Measurements from ENCODE around the gene PPP1R17. TPM values are rescaled to one million over a fixed set of nuclear protein-coding genes. Genes with fewer than 3 reads are reported as not detected.

PPP1R17 gene
- total RNA-seq, 1 experiment from 2014 or later: not detected

DNA sequence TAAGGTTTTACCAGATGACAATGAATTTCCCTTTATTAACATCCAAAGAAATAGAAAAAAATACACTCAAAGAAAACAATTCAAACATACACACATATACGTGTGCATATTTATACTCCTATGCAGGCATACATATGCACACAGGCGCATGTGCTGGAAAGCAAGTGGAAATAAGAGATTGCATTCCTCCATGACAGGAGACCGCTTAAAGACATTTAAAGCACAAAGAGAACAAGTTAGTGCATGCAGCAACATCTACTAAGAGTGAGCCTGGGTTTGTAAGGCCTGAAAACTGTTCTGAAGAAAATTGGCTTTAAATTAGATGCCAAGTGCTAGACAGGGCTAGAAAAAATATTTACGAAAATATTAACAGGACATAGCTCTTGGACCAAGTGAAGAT, 40.1 kb upstream of the PPP1R17 start (continued):
- TF ChIP-seq, protein P1, sequence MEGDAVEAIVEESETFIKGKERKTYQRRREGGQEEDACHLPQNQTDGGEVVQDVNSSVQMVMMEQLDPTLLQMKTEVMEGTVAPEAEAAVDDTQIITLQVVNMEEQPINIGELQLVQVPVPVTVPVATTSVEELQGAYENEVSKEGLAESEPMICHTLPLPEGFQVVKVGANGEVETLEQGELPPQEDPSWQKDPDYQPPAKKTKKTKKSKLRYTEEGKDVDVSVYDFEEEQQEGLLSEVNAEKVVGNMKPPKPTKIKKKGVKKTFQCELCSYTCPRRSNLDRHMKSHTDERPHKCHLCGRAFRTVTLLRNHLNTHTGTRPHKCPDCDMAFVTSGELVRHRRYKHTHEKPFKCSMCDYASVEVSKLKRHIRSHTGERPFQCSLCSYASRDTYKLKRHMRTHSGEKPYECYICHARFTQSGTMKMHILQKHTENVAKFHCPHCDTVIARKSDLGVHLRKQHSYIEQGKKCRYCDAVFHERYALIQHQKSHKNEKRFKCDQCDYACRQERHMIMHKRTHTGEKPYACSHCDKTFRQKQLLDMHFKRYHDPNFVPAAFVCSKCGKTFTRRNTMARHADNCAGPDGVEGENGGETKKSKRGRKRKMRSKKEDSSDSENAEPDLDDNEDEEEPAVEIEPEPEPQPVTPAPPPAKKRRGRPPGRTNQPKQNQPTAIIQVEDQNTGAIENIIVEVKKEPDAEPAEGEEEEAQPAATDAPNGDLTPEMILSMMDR (IDR thresholded peaks at IDR 0.05 in 2 of 3, conservative IDR thresholded peaks at IDR 0.05 in 1 of 3; ENCODE audit: borderline replicate concordance in 1 of 3, insufficient read depth in 1 of 3, low read depth in 2 of 3, low read length in 2 of 3): no peak

DNA sequence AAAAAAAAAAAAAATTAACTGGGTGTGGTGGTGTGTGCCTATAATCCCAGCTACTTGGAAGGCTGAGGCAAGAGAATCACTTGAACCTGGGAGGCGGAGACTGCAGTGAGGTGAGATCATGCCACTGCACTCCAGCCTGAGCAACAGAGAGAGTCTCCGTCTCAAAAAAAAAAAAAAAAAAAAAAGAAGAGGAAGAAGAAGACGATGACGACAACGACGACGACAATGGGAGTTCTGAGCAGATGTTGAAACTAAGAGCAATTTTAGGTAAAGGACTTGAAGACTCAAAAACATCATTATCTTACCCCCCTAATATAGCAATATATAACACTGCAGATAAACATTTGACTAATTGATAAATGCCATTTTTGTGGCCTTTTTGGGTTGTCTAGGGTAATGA, 39.5 kb upstream of the PPP1R17 start:
- no peak overlapping the region for H3K4me3 ChIP-seq (replicated peaks in 1 of 2; ENCODE audit: low read depth in 1 of 2, low read length in 2 of 2)
- no peak overlapping the region for H3K9ac ChIP-seq (ENCODE audit: low read length)
- H3K27me3 ChIP-seq (ENCODE audit: insufficient read depth, low read length): peaks cover 30% of the 10 kb centered on the region; the same call in 1 of the 2 replicates
- no peaks in the 10 kb centered on the region for H3K36me3 ChIP-seq (ENCODE audit: control insufficient read depth in 1 of 2, insufficient read depth in 2 of 2, low read length in 2 of 2)
- no peak overlapping the region for H3K27ac ChIP-seq (ENCODE audit: low read depth, low read length)
- H3K9me2 ChIP-seq (ENCODE audit: insufficient read depth): no peaks in the 10 kb centered on the region
- H3K79me2 ChIP-seq (ENCODE audit: insufficient read depth, low read length): no peaks in the 10 kb centered on the region
- H2AFZ ChIP-seq (ENCODE audit: low read depth, low read length, poor library complexity, severe bottlenecking): no peak overlapping the region
- no peak for TF ChIP-seq SP1 (IDR thresholded peaks at IDR 0.05; ENCODE audit: low read depth)
- TF ChIP-seq ZNF274 (IDR thresholded peaks at IDR 0.05; ENCODE audit: low read depth, low read length): no peak
- TF ChIP-seq POLR2AphosphoS5 (IDR thresholded peaks at IDR 0.05; ENCODE audit: low read depth, low read length): no peak
- TF ChIP-seq ELF1 (IDR thresholded peaks at IDR 0.05; ENCODE audit: borderline replicate concordance, low read depth): no peak
- no peak for TF ChIP-seq MAX (IDR thresholded peaks at IDR 0.05)
- TF ChIP-seq EZH2 (IDR thresholded peaks at IDR 0.05): no peak
- TF ChIP-seq, protein P1 (IDR thresholded peaks at IDR 0.05 in 2 of 3, conservative IDR thresholded peaks at IDR 0.05 in 1 of 3; ENCODE audit: borderline replicate concordance in 1 of 3, insufficient read depth in 1 of 3, low read depth in 2 of 3, low read length in 2 of 3): no peak
- BruUV-seq (replicated peaks): no TSS peak
- DNase-seq (ENCODE audit: low read depth, low spot score) (no peak), ATAC-seq (no peak)
- H3K4me2 ChIP-seq (ENCODE audit: low read length): no peak overlapping the region
- intact Hi-C loops (cut with micrococcal nuclease): no loop called here
- ChIA-PET POLR2A (no interaction called here), RAD21 (ENCODE audit: low non-redundant PET in 1 of 2, low total read pairs in 2 of 2, uncharacterized antibody in 2 of 2, unreplicated experiment in 2 of 2) (no interaction called here), CTCF (no interaction called here)
- no peaks in the 10 kb centered on the region for H3K4me1 ChIP-seq (ENCODE audit: control insufficient read depth in 1 of 2, insufficient read depth in 2 of 2, low read length in 2 of 2)
- no peaks in the 10 kb centered on the region for H4K20me1 ChIP-seq (ENCODE audit: insufficient read depth)
- H3K9me3 ChIP-seq (ENCODE audit: control insufficient read depth in 1 of 2, insufficient read depth in 1 of 2, low read depth in 1 of 2, low read length in 2 of 2): no peaks in the 10 kb centered on the region

Measured in HCT116 (cell line).